GM12878 (cell line): ENCODE data around the gene NEMP2. TPM values are rescaled to one million over a fixed set of nuclear protein-coding genes. Genes with fewer than 3 reads are reported as not detected.
A peak's percentile ranks its signal among the peaks of the same experiment; 100 is the strongest.

Experiments used
- BCL3 ChIP-seq: IDR thresholded peaks from 2 replicates; pipeline ENCODE4 v1.6.1; 2011; ENCODE audit warnings: borderline replicate concordance, low read depth, mild to moderate bottlenecking, moderate library complexity, low read length; ENCODE audit not compliant: insufficient read depth, poor library complexity, severe bottlenecking
- DPF2 ChIP-seq: fragments of 450-650 bp; IDR thresholded peaks from 2 replicates; pipeline ENCODE4 v1.6.1; 2017; ENCODE audit warnings: mild to moderate bottlenecking
- ESRRA ChIP-seq: IDR thresholded peaks from 2 replicates; pipeline ENCODE4 v1.6.1; 2012; ENCODE audit warnings: mild to moderate bottlenecking, low read length, improper control_type of control experiment
- EZH2 ChIP-seq: IDR thresholded peaks from 2 replicates; pipeline ENCODE4 v1.6.1; 2012; ENCODE audit warnings: low read depth, mild to moderate bottlenecking, control low read depth, inconsistent platforms, low read length, borderline replicate concordance; ENCODE audit not compliant: control insufficient read depth
- HSF1 ChIP-seq: fragments of 150-350 bp; IDR thresholded peaks from 2 replicates; pipeline ENCODE4 v1.6.1; 2014; ENCODE audit warnings: mild to moderate bottlenecking, low read depth, low read length
- IRF5 ChIP-seq: fragments of 450-650 bp; IDR thresholded peaks from 2 replicates; pipeline ENCODE4 v1.6.1; 2017; ENCODE audit warnings: borderline replicate concordance
- KAT2A ChIP-seq: conservative IDR thresholded peaks from 2 replicates; pipeline ENCODE4 v1.6.1; 2011; ENCODE audit warnings: low read depth, low read length; ENCODE audit not compliant: control insufficient read depth
- MEF2A ChIP-seq: IDR thresholded peaks from 2 replicates; pipeline ENCODE4 v1.6.1; 2011; ENCODE audit warnings: low read depth, mild to moderate bottlenecking, low read length, moderate library complexity; ENCODE audit not compliant: insufficient read depth
- NFXL1 ChIP-seq: fragments of 450-650 bp; IDR thresholded peaks from 2 replicates; pipeline ENCODE4 v1.6.1; 2017; ENCODE audit warnings: antibody characterized with exemption, mild to moderate bottlenecking, borderline replicate concordance
- NFYA ChIP-seq: IDR thresholded peaks from 2 replicates; pipeline ENCODE4 v1.6.1; 2011; ENCODE audit warnings: low read depth, mild to moderate bottlenecking, low read length, improper control_type of control experiment, borderline replicate concordance
- NFYB ChIP-seq: IDR thresholded peaks from 2 replicates; pipeline ENCODE4 v1.6.1; 2011; ENCODE audit warnings: low read depth, mild to moderate bottlenecking, low read length, improper control_type of control experiment, moderate library complexity; ENCODE audit not compliant: insufficient read depth
- RAD21 ChIP-seq: IDR thresholded peaks from 2 replicates; pipeline ENCODE4 v1.6.1; 2011; ENCODE audit warnings: mild to moderate bottlenecking, low read depth, low read length, moderate library complexity; ENCODE audit not compliant: insufficient read depth
- SMARCA5 ChIP-seq: fragments of 450-650 bp; IDR thresholded peaks from 2 replicates; pipeline ENCODE4 v1.6.1; 2017; ENCODE audit warnings: mild to moderate bottlenecking
- STAT3 ChIP-seq: IDR thresholded peaks from 2 replicates; pipeline ENCODE4 v1.6.1; 2011; ENCODE audit warnings: low read depth, low read length, improper control_type of control experiment
- SUPT20H ChIP-seq: IDR thresholded peaks from 2 replicates; pipeline ENCODE4 v1.6.1; 2011; ENCODE audit warnings: low read depth, mild to moderate bottlenecking, low read length, moderate library complexity, borderline replicate concordance; ENCODE audit not compliant: control insufficient read depth
- TCF7 ChIP-seq: IDR thresholded peaks from 2 replicates; pipeline ENCODE4 v1.6.1; 2014; ENCODE audit warnings: antibody characterized with exemption, borderline replicate concordance
- YY1 ChIP-seq: IDR thresholded peaks from 2 replicates; pipeline ENCODE4 v1.6.1; 2011; ENCODE audit warnings: low read depth, mild to moderate bottlenecking, low read length
- ZBED1 ChIP-seq: IDR thresholded peaks from 2 replicates; pipeline ENCODE4 v1.6.1; 2016; ENCODE audit warnings: borderline replicate concordance
- ZNF217 ChIP-seq: fragments of 450-650 bp; IDR thresholded peaks from 2 replicates; pipeline ENCODE4 v1.6.1; 2017; ENCODE audit warnings: antibody characterized with exemption, mild to moderate bottlenecking
- ZSCAN29 ChIP-seq: fragments of 450-650 bp; IDR thresholded peaks from 2 replicates; pipeline ENCODE4 v1.6.1; 2017; ENCODE audit warnings: mild to moderate bottlenecking, moderate library complexity
- polyA plus RNA-seq, 11 experiments: library from polyadenylated mRNA; depleted of rRNA in 4 of 11; unstranded in 6 of 11; stranded (reverse) in 5 of 11; fragments of >200 nt; fragmentation: Nextera tagmentation in 4 of 11; fragmentation: Illumina TruSeq in 1 of 11; extraction: Ambion mirVana in 4 of 11; extraction: Trizol in 1 of 11; gene quantifications; 1 replicate in 1 of 11; 2 replicates in 10 of 11; pipeline versions ENCODE4 v1.2.1 to v1.2.3, GENCODE V29; 2011 to 2016; ENCODE audit warnings: inconsistent platforms in 2 of 11, missing spikeins in 2 of 11, low read depth in 1 of 11
- total RNA-seq, 4 experiments: library from RNA; depleted of rRNA in 3 of 4; stranded (reverse); fragments of >200 nt in 3 of 4; fragmentation: Illumina TruSeq in 1 of 4; extraction: Trizol in 1 of 4; gene quantifications; 2 replicates each; pipeline versions ENCODE4 v1.2.1 to v1.2.3, GENCODE V29; 2013 to 2021
- TF ChIP-seq, protein P1 (sequence below): IDR thresholded peaks from 2 replicates; pipeline ENCODE4 v1.6.1; 2012; ENCODE audit warnings: mild to moderate bottlenecking, low read depth, low read length

NEMP2 gene
- total and polyA plus RNA-seq, 10 of the 15 experiments (the other 5 are each of a cell fraction or from before 2014, with no cell fraction given), result 2.3 to 14.0 (median 8.1) TPM

DNA sequence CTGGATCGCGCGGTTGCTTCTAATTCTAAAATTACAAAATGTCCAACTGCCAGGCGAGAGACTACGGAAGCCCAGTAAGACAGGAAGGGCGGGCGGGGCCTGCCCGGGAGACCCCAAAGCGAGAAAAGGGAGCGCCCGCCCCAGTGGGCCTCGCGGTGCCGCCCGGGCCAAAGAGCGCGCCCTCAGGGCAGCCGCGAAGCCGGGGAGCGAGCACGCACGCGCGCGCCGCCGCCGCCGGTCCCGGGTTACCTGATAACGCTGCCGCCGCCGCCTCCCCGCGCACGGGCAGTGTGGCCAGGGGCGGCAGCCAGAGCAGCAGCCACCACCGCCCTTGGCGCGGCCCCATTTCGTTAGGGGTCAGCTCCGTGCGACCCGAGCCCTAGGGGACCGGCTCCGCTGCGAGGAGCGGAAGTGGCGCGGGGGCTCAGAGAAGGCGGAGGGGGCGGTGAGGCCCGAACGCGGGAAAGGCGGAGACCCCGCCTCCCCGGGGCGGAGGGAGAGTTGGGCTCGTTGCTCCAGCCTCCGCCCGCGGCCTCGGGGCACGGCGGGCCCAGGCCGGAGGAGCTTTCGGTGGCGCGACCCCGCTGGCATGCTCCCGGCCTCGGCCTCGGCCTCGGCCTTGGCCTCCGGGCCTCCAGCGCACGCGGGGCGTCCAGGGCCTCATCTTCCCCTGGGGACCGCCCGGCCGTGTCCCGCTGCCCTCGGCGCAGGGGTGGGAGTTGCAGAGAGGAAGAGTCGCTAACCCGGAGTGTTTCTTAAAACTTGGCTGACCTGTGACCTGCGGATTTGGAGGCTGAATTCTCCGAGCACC is at the start of gene NEMP2 (continued):
- TF ChIP-seq KAT2A, result no peak
- no peak for TF ChIP-seq SUPT20H
- 0 out of 2 replicates have a peak, but pooled peaks have one; percentile 43 for TF ChIP-seq ZBED1
- TF ChIP-seq NFYB, result no peak
- no peak for TF ChIP-seq NFXL1
- 0 out of 2 replicates have a peak, but pooled peaks have one; percentile 9 for TF ChIP-seq MEF2A
- TF ChIP-seq RAD21, result no peak
- TF ChIP-seq STAT3, result no peak
- TF ChIP-seq TCF7, result no peak
- TF ChIP-seq HSF1, result no peak
- TF ChIP-seq IRF5, result no peak
- TF ChIP-seq DPF2, result peak; percentile 95
- TF ChIP-seq, protein P1, sequence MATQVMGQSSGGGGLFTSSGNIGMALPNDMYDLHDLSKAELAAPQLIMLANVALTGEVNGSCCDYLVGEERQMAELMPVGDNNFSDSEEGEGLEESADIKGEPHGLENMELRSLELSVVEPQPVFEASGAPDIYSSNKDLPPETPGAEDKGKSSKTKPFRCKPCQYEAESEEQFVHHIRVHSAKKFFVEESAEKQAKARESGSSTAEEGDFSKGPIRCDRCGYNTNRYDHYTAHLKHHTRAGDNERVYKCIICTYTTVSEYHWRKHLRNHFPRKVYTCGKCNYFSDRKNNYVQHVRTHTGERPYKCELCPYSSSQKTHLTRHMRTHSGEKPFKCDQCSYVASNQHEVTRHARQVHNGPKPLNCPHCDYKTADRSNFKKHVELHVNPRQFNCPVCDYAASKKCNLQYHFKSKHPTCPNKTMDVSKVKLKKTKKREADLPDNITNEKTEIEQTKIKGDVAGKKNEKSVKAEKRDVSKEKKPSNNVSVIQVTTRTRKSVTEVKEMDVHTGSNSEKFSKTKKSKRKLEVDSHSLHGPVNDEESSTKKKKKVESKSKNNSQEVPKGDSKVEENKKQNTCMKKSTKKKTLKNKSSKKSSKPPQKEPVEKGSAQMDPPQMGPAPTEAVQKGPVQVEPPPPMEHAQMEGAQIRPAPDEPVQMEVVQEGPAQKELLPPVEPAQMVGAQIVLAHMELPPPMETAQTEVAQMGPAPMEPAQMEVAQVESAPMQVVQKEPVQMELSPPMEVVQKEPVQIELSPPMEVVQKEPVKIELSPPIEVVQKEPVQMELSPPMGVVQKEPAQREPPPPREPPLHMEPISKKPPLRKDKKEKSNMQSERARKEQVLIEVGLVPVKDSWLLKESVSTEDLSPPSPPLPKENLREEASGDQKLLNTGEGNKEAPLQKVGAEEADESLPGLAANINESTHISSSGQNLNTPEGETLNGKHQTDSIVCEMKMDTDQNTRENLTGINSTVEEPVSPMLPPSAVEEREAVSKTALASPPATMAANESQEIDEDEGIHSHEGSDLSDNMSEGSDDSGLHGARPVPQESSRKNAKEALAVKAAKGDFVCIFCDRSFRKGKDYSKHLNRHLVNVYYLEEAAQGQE, result 0 out of 2 replicates have a peak, but pooled peaks have one; percentile 15
- peak; percentile 96 for TF ChIP-seq SMARCA5
- no peak for TF ChIP-seq EZH2
- peak; percentile 56 for TF ChIP-seq BCL3
- peak; percentile 15; the same call in 1 of the 2 replicates for TF ChIP-seq ESRRA
- TF ChIP-seq ZSCAN29, result peak; percentile 63; the same call in 1 of the 2 replicates
- TF ChIP-seq YY1, result peak; percentile 77
- no peak for TF ChIP-seq NFYA
- peak; percentile 80; the same call in 1 of the 2 replicates for TF ChIP-seq ZNF217
